WTC11 (cell line): ENCODE data around the gene SELENOP. TPM values are rescaled to one million over a fixed set of nuclear protein-coding genes. Genes with fewer than 3 reads are reported as not detected.

Source experiments
- ATAC-seq: fragments of 200-7000 bp; cut with Tn5 transposase; 2 replicates; pipeline ENCODE4 v1.10.0; 2021; ENCODE audit warnings: mild to moderate bottlenecking, moderate library complexity
- CTCF ChIA-PET: fragments of 300-600 bp; sonication (Branson Sonifier 250); formaldehyde crosslinking; loops from one replicate; lab custom pipeline; 2021; ENCODE audit warnings: antibody characterized with exemption; lab: Charles Lee
- POLR2A ChIA-PET: fragments of 350-600 bp; sonication (Branson Sonifier 250); formaldehyde crosslinking; loops from one replicate; lab custom pipeline; 2021; ENCODE audit warnings: antibody characterized with exemption; lab: Charles Lee
- DNase-seq: peaks from one replicate; pipeline ENCODE4 v3.0.0; 2021; ENCODE audit warnings: low spot score
- H3K27ac Mint-ChIP-seq: 2 replicates; pipeline ENCODE4 v1.8.0; 2021; ENCODE audit warnings: mixed read lengths
- H3K27me3 Mint-ChIP-seq: 2 replicates; pipeline ENCODE4 v1.8.0; 2021; ENCODE audit warnings: low read depth, mild to moderate bottlenecking, moderate library complexity, mixed read lengths
- H3K36me3 Mint-ChIP-seq: 2 replicates; pipeline ENCODE4 v1.8.0; 2021; ENCODE audit warnings: mixed read lengths
- H3K4me1 Mint-ChIP-seq: 2 replicates; pipeline ENCODE4 v1.8.0; 2022; ENCODE audit warnings: mixed read lengths
- H3K4me3 Mint-ChIP-seq: 2 replicates; pipeline ENCODE4 v1.8.0; 2021; ENCODE audit warnings: mild to moderate bottlenecking, moderate library complexity, mixed read lengths
- H3K9me3 Mint-ChIP-seq: 2 replicates; pipeline ENCODE4 v1.8.0; 2021; ENCODE audit warnings: mixed read lengths
- E2F5 ChIP-seq: sonication (generic); formaldehyde crosslinking; IDR thresholded peaks from 2 replicates; pipeline ENCODE4 v1.8.1; 2022; ENCODE audit warnings: mild to moderate bottlenecking, moderate library complexity, missing genetic modification reagents
- ETV6 ChIP-seq: sonication (generic); formaldehyde crosslinking; IDR thresholded peaks from 2 replicates; pipeline ENCODE4 v1.8.1; 2022; ENCODE audit warnings: mild to moderate bottlenecking, missing genetic modification reagents
- FOXP1 ChIP-seq: sonication (generic); formaldehyde crosslinking; IDR thresholded peaks from 2 replicates; pipeline ENCODE4 v1.8.0; 2022; ENCODE audit warnings: missing genetic modification reagents, mild to moderate bottlenecking, moderate library complexity, borderline replicate concordance
- GTF2I ChIP-seq: fragments of 250-450 bp; sonication (Bioruptor Pico); conservative IDR thresholded peaks from 2 replicates; pipeline ENCODE4 v1.4.0; 2021; ENCODE audit warnings: mild to moderate bottlenecking
- HMGA2 ChIP-seq: fragments of 250-450 bp; sonication (Bioruptor Pico); IDR thresholded peaks from 2 replicates; pipeline ENCODE4 v1.4.0; 2021; ENCODE audit warnings: mild to moderate bottlenecking, moderate library complexity
- MXD4 ChIP-seq: fragments of 250-450 bp; sonication (Bioruptor Pico); IDR thresholded peaks from 2 replicates; pipeline ENCODE4 v1.8.0; 2021; ENCODE audit warnings: mild to moderate bottlenecking, moderate library complexity, borderline replicate concordance
- PRDM15 ChIP-seq: sonication (generic); formaldehyde crosslinking; IDR thresholded peaks from 2 replicates; pipeline ENCODE4 v1.8.0; 2022; ENCODE audit warnings: missing genetic modification reagents
- RELA ChIP-seq: sonication (generic); formaldehyde crosslinking; IDR thresholded peaks from 2 replicates; pipeline ENCODE4 v1.8.1; 2022; ENCODE audit warnings: missing genetic modification reagents, mild to moderate bottlenecking, borderline replicate concordance
- SP1 ChIP-seq: sonication (generic); formaldehyde crosslinking; conservative IDR thresholded peaks from 2 replicates; pipeline ENCODE4 v1.8.1; 2022; ENCODE audit warnings: missing genetic modification reagents
- TEAD1 ChIP-seq: sonication (generic); formaldehyde crosslinking; IDR thresholded peaks from 2 replicates; pipeline ENCODE4 v1.8.0; 2022; ENCODE audit warnings: mild to moderate bottlenecking, missing genetic modification reagents
- USF2 ChIP-seq: sonication (generic); formaldehyde crosslinking; IDR thresholded peaks from 2 replicates; pipeline ENCODE4 v1.8.1; 2023; ENCODE audit warnings: mild to moderate bottlenecking, missing genetic modification reagents, moderate library complexity
- ZNF121 ChIP-seq: sonication (generic); formaldehyde crosslinking; IDR thresholded peaks from 2 replicates; pipeline ENCODE4 v1.8.0; 2023; ENCODE audit warnings: missing genetic modification reagents
- ZNF219 ChIP-seq: sonication (generic); formaldehyde crosslinking; IDR thresholded peaks from 2 replicates; pipeline ENCODE4 v1.8.0; 2023; ENCODE audit warnings: missing genetic modification reagents, mild to moderate bottlenecking, borderline replicate concordance
- ZNF232 ChIP-seq: sonication (generic); formaldehyde crosslinking; IDR thresholded peaks from 2 replicates; pipeline ENCODE4 v1.8.0; 2022; ENCODE audit warnings: mild to moderate bottlenecking, missing genetic modification reagents
- ZNF416 ChIP-seq: fragments of 250-450 bp; sonication (Bioruptor Pico); IDR thresholded peaks from 2 replicates; pipeline ENCODE4 v1.9.0; 2021; ENCODE audit warnings: mild to moderate bottlenecking, inconsistent platforms
- ZNF512 ChIP-seq: sonication (generic); formaldehyde crosslinking; IDR thresholded peaks from 2 replicates; pipeline ENCODE4 v1.8.1; 2022; ENCODE audit warnings: missing genetic modification reagents, borderline replicate concordance
- total RNA-seq: library from RNA; stranded (reverse); gene quantifications from 3 replicates; pipeline ENCODE4 v1.2.3, GENCODE V29; 2021
- TF ChIP-seq, protein P1 (sequence below): sonication (generic); formaldehyde crosslinking; IDR thresholded peaks from 2 replicates; pipeline ENCODE4 v1.8.1; 2023; ENCODE audit warnings: mild to moderate bottlenecking, missing genetic modification reagents
- TF ChIP-seq, protein P2 (sequence below): sonication (generic); formaldehyde crosslinking; IDR thresholded peaks from 2 replicates; pipeline ENCODE4 v1.8.0; 2022; ENCODE audit warnings: mild to moderate bottlenecking, missing genetic modification reagents
- TF ChIP-seq, protein P3 (sequence below): sonication (generic); formaldehyde crosslinking; conservative IDR thresholded peaks from 2 replicates; pipeline ENCODE4 v1.8.1; 2022; ENCODE audit warnings: mild to moderate bottlenecking, missing genetic modification reagents
- TF ChIP-seq, protein P4 (sequence below): fragments of 250-450 bp; sonication (Bioruptor Pico); IDR thresholded peaks from 2 replicates; pipeline ENCODE4 v1.9.0; 2021; ENCODE audit warnings: mild to moderate bottlenecking
- TF ChIP-seq, protein P5 (sequence below): sonication (generic); formaldehyde crosslinking; IDR thresholded peaks from 2 replicates; pipeline ENCODE4 v1.8.0; 2022; ENCODE audit warnings: mild to moderate bottlenecking, missing genetic modification reagents

SELENOP gene
- total RNA-seq, 1 experiment from 2014 or later, result 13.2 TPM

DNA sequence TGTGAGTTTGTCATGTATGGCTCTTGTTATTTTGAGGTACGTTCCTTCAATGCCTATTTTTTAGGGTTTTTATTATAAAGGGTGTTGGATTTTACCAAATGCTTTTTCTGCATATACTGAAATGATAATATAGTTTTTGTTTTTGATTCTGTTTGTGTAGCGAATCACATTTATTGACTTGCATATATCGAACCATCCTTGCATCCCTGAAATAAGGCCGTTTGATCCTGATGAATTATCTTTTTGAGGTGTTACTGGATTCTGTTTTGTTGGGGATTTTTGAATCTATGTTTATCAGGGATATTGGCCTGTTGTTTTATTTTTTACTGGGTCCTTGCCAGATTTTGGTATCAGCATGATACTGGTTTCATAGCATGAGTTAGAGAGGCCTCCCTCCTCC, 25.9 kb downstream of the SELENOP start:
- H3K4me3 Mint-ChIP-seq, result no peak overlapping the region
- DNase-seq (no peak), ATAC-seq (no peak)
- 0 out of 2 replicates have a peak, but pooled peaks cover 3% of the 10 kb centered on the region for H3K4me1 Mint-ChIP-seq
- CTCF ChIA-PET, result no interaction called here
- peaks cover 52% of the 10 kb centered on the region for H3K9me3 Mint-ChIP-seq
- H3K36me3 Mint-ChIP-seq, result peaks cover 49% of the 10 kb centered on the region
- POLR2A ChIA-PET, result no interaction called here
- TF ChIP-seq ZNF416 (CRISPR knock-in tag) (no peak), FOXP1 (CRISPR knock-in tag) (no peak), HMGA2 (CRISPR knock-in tag) (no peak), USF2 (no peak), SP1 (no peak), ZNF121 (CRISPR knock-in tag) (no peak), E2F5 (no peak), RELA (CRISPR knock-in tag) (no peak), ETV6 (no peak), MXD4 (CRISPR knock-in tag) (no peak), ZNF512 (CRISPR knock-in tag) (no peak), TEAD1 (no peak), PRDM15 (no peak)
- TF ChIP-seq, protein P1, sequence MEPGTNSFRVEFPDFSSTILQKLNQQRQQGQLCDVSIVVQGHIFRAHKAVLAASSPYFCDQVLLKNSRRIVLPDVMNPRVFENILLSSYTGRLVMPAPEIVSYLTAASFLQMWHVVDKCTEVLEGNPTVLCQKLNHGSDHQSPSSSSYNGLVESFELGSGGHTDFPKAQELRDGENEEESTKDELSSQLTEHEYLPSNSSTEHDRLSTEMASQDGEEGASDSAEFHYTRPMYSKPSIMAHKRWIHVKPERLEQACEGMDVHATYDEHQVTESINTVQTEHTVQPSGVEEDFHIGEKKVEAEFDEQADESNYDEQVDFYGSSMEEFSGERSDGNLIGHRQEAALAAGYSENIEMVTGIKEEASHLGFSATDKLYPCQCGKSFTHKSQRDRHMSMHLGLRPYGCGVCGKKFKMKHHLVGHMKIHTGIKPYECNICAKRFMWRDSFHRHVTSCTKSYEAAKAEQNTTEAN (CRISPR knock-in tag), result no peak
- TF ChIP-seq, protein P2, sequence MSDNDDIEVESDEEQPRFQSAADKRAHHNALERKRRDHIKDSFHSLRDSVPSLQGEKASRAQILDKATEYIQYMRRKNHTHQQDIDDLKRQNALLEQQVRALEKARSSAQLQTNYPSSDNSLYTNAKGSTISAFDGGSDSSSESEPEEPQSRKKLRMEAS (CRISPR knock-in tag), result no peak
- TF ChIP-seq, protein P3, sequence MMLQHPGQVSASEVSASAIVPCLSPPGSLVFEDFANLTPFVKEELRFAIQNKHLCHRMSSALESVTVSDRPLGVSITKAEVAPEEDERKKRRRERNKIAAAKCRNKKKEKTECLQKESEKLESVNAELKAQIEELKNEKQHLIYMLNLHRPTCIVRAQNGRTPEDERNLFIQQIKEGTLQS (CRISPR knock-in tag), result no peak
- TF ChIP-seq, all 79 proteins: peak for 0
- Mint-ChIP-seq H3K27ac (no peak overlapping the region), H3K27me3 (no peaks in the 10 kb centered on the region)

GRCh38 chr5:42784132-42784531, 27.6 kb downstream of the SELENOP start:
- Mint-ChIP-seq H3K27me3 (no peaks in the 10 kb centered on the region), H3K27ac (no peak overlapping the region), H3K4me1 (0 out of 2 replicates have a peak, but pooled peaks cover 7% of the 10 kb centered on the region), H3K9me3 (peaks cover 38% of the 10 kb centered on the region), H3K36me3 (peaks cover 38% of the 10 kb centered on the region), H3K4me3 (no peak overlapping the region)
- TF ChIP-seq, protein P4, sequence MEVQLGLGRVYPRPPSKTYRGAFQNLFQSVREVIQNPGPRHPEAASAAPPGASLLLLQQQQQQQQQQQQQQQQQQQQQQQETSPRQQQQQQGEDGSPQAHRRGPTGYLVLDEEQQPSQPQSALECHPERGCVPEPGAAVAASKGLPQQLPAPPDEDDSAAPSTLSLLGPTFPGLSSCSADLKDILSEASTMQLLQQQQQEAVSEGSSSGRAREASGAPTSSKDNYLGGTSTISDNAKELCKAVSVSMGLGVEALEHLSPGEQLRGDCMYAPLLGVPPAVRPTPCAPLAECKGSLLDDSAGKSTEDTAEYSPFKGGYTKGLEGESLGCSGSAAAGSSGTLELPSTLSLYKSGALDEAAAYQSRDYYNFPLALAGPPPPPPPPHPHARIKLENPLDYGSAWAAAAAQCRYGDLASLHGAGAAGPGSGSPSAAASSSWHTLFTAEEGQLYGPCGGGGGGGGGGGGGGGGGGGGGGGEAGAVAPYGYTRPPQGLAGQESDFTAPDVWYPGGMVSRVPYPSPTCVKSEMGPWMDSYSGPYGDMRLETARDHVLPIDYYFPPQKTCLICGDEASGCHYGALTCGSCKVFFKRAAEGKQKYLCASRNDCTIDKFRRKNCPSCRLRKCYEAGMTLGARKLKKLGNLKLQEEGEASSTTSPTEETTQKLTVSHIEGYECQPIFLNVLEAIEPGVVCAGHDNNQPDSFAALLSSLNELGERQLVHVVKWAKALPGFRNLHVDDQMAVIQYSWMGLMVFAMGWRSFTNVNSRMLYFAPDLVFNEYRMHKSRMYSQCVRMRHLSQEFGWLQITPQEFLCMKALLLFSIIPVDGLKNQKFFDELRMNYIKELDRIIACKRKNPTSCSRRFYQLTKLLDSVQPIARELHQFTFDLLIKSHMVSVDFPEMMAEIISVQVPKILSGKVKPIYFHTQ (CRISPR knock-in tag), result no peak
- TF ChIP-seq ZNF121 (CRISPR knock-in tag), result no peak
- TF ChIP-seq RELA (CRISPR knock-in tag), result no peak
- no peak for TF ChIP-seq GTF2I (CRISPR knock-in tag)
- TF ChIP-seq ZNF219, result no peak
- TF ChIP-seq ZNF232 (CRISPR knock-in tag), result no peak
- TF ChIP-seq HMGA2 (CRISPR knock-in tag), result no peak
- TF ChIP-seq, protein P5, sequence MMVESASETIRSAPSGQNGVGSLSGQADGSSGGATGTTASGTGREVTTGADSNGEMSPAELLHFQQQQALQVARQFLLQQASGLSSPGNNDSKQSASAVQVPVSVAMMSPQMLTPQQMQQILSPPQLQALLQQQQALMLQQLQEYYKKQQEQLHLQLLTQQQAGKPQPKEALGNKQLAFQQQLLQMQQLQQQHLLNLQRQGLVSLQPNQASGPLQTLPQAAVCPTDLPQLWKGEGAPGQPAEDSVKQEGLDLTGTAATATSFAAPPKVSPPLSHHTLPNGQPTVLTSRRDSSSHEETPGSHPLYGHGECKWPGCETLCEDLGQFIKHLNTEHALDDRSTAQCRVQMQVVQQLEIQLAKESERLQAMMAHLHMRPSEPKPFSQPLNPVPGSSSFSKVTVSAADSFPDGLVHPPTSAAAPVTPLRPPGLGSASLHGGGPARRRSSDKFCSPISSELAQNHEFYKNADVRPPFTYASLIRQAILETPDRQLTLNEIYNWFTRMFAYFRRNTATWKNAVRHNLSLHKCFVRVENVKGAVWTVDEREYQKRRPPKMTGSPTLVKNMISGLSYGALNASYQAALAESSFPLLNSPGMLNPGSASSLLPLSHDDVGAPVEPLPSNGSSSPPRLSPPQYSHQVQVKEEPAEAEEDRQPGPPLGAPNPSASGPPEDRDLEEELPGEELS, result no peak
- TF ChIP-seq, protein P2 (CRISPR knock-in tag), result no peak
- POLR2A ChIA-PET, result no interaction called here
- no peak for ATAC-seq
- CTCF ChIA-PET, result interaction anchor here (0.8 kb wide), 1 partner anchor 283 kb away, joined by 3 read pairs; no protein-coding TSS in a partner anchor
- no peak for DNase-seq
